Chondrocyte (in vitro differentiated cells): ENCODE measurements around the gene IQGAP2. TPM values are rescaled to one million over a fixed set of nuclear protein-coding genes. Genes with fewer than 3 reads are reported as not detected.
A peak's percentile ranks its signal among the peaks of the same experiment; 100 is the strongest.

ENCODE experiments used
- DNase-seq: peaks from one replicate; pipeline ENCODE4 v3.0.0; 2021; ENCODE audit warnings: mixed read lengths, low spot score
- H3K27ac Mint-ChIP-seq: one replicate; pipeline ENCODE4 v1.8.0; 2021; ENCODE audit warnings: mild to moderate bottlenecking, moderate library complexity, mixed read lengths; ENCODE audit not compliant: unreplicated experiment
- H3K27me3 Mint-ChIP-seq: 2 replicates; pipeline ENCODE4 v1.8.0; 2021; ENCODE audit warnings: low read depth, mixed read lengths
- H3K36me3 Mint-ChIP-seq: 2 replicates; pipeline ENCODE4 v1.8.0; 2021; ENCODE audit warnings: low read depth, mixed read lengths
- H3K4me1 Mint-ChIP-seq: 2 replicates; pipeline ENCODE4 v1.8.0; 2021; ENCODE audit warnings: low read depth, mild to moderate bottlenecking, mixed read lengths
- H3K4me3 Mint-ChIP-seq: one replicate; pipeline ENCODE4 v1.8.0; 2021; ENCODE audit warnings: mild to moderate bottlenecking, moderate library complexity, mixed read lengths; ENCODE audit not compliant: unreplicated experiment
- H3K9me3 Mint-ChIP-seq: 2 replicates; pipeline ENCODE4 v1.8.0; 2021; ENCODE audit warnings: low read depth, mixed read lengths
- CTCF ChIP-seq: fragments of 200-600 bp; sonication (generic); IDR thresholded peaks from 2 replicates; pipeline ENCODE4 v1.5.0; 2021; ENCODE audit warnings: antibody characterized with exemption, mild to moderate bottlenecking, moderate library complexity
- total RNA-seq: library from RNA; stranded (reverse); gene quantifications from 3 replicates; pipeline ENCODE4 v1.2.1, GENCODE V29; 2021

IQGAP2 gene
- total RNA-seq, 1 donor from 2014 or later: 3.0 TPM

- no peak overlapping the region for H3K4me3 Mint-ChIP-seq
- no peak for TF ChIP-seq CTCF
- H3K27ac Mint-ChIP-seq: no peak overlapping the region
- no peak for DNase-seq
- peaks cover 2% of the 10 kb centered on the region for H3K9me3 Mint-ChIP-seq
- H3K36me3 Mint-ChIP-seq: no peaks in the 10 kb centered on the region
- H3K27me3 Mint-ChIP-seq: no peaks in the 10 kb centered on the region
- H3K4me1 Mint-ChIP-seq: peaks cover 55% of the 10 kb centered on the region
Observed at GRCh38 chr5:76522103-76522935, 119.2 kb downstream of the IQGAP2 start.

GRCh38 chr5:76524101-76524835 lies 121.2 kb downstream of the IQGAP2 start:
- H3K9me3 Mint-ChIP-seq: no peaks in the 10 kb centered on the region
- DNase-seq: no peak
- TF ChIP-seq CTCF: no peak
- H3K36me3 Mint-ChIP-seq: no peaks in the 10 kb centered on the region
- peaks cover 71% of the 10 kb centered on the region for H3K4me1 Mint-ChIP-seq
- no peak overlapping the region for H3K4me3 Mint-ChIP-seq
- peak overlapping the region; percentile 46 for H3K27ac Mint-ChIP-seq
- H3K27me3 Mint-ChIP-seq: no peaks in the 10 kb centered on the region

- no peak overlapping the region for H3K4me3 Mint-ChIP-seq
- H3K36me3 Mint-ChIP-seq: no peaks in the 10 kb centered on the region
- H3K27me3 Mint-ChIP-seq: no peaks in the 10 kb centered on the region
- TF ChIP-seq CTCF: no peak
- no peak for DNase-seq
- H3K9me3 Mint-ChIP-seq: no peaks in the 10 kb centered on the region
- peak overlapping the region; percentile 46 for H3K27ac Mint-ChIP-seq
- peaks cover 71% of the 10 kb centered on the region for H3K4me1 Mint-ChIP-seq
Observed at GRCh38 chr5:76524868-76525267, 121.8 kb downstream of the IQGAP2 start.

GRCh38 chr5:76525956-76526355 lies 122.9 kb downstream of the IQGAP2 start:
- H3K27me3 Mint-ChIP-seq: no peaks in the 10 kb centered on the region
- H3K4me1 Mint-ChIP-seq: peaks cover 71% of the 10 kb centered on the region
- H3K9me3 Mint-ChIP-seq: no peaks in the 10 kb centered on the region
- no peak overlapping the region for H3K4me3 Mint-ChIP-seq
- no peaks in the 10 kb centered on the region for H3K36me3 Mint-ChIP-seq
- DNase-seq: no peak
- no peak for TF ChIP-seq CTCF
- no peak overlapping the region for H3K27ac Mint-ChIP-seq

- Mint-ChIP-seq H3K9me3 (no peaks in the 10 kb centered on the region), H3K36me3 (no peaks in the 10 kb centered on the region), H3K27ac (peak overlapping the region; percentile 36), H3K27me3 (no peaks in the 10 kb centered on the region), H3K4me1 (peaks cover 64% of the 10 kb centered on the region), H3K4me3 (no peak overlapping the region)
- no peak for DNase-seq
- no peak for TF ChIP-seq CTCF
Observed at GRCh38 chr5:76526950-76527583, 124.0 kb downstream of the IQGAP2 start.
